HK-2 (cell line): ENCODE measurements around the gene BNIP1.

Experiments
- DNase-seq: peaks from one replicate; pipeline ENCODE4 v3.0.0-alpha.2; 2018; ENCODE audit not compliant: unreplicated experiment

Gene BNIP1

GRCh38 chr5:173165177-173166016, 21.1 kb downstream of the BNIP1 start:
- no peak for DNase-seq

- no peak for DNase-seq
Observed at GRCh38 chr5:173172166-173172565, 27.8 kb downstream of the BNIP1 start.

- no peak for DNase-seq
Observed at GRCh38 chr5:173175523-173175922, 31.2 kb downstream of the BNIP1 start.

GRCh38 chr5:173178369-173178910, 34.1 kb downstream of the BNIP1 start:
- no peak for DNase-seq

- no peak for DNase-seq
Observed at GRCh38 chr5:173180331-173180730, 36.0 kb downstream of the BNIP1 start.

- no peak for DNase-seq
Observed at GRCh38 chr5:173187054-173187743, 42.9 kb downstream of the BNIP1 start.

DNA sequence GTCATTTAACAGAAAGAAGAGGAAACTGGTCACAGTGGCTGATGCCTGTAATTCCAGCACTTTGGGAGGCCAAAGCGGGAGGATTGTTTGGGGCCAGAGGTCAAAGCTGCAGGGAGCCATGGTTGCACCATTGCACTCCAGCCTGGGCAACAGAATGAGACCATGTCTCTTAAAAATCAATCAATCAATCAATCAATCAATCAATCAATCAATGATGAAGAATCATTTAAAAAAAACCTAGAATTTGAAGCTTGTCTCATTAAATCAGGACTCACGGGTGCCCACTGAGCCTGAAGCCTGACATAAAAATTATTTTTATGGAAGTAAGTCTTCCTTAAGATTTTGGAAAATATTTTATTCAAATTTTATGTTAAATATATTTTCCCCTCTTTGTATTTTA, 43.9 kb downstream of the BNIP1 start:
- DNase-seq: no peak

DNA sequence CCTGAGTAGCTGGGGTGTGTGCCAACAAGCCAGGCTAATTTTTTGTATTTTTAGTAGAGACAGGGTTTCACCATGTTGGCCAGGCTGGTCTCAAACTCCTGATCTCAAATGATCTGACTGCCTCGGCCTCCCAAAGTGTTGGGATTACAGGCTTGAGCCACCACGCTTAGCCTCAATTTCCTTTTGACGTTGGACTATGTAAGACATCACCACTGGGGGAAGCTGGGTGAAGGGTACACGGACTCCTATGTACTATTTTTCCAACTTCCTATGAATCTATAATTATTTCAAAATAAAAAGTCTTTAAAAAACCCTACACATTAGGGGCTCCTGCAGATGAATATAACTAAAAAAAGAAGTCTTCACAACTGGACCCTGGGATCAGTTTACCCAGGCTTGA, 46.7 kb downstream of the BNIP1 start:
- DNase-seq: no peak

GRCh38 chr5:173191561-173191960, 47.2 kb downstream of the BNIP1 start:
- no peak for DNase-seq

DNA sequence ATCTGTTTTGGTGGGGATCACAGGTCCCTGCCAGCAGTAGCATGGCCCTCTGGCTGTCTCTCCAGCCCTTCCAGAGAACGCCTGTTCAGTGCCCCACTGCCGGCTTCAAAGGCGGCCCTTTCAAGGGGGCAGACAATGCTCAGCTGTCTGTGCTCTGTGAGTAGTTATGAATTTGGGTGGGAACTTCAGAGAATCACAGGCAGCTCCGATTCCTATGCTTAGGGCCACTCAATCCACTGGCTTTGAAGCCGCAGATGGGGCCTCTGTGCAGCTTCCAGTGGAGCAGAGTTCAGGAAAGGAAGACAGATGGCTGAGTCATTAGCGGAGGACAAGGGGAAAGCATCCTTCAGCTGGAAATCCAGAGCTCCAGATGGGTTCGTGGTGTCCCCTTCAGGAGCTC, 48.2 kb downstream of the BNIP1 start:
- DNase-seq: no peak

GRCh38 chr5:173196133-173196952, 52.0 kb downstream of the BNIP1 start:
- DNase-seq: no peak

DNA sequence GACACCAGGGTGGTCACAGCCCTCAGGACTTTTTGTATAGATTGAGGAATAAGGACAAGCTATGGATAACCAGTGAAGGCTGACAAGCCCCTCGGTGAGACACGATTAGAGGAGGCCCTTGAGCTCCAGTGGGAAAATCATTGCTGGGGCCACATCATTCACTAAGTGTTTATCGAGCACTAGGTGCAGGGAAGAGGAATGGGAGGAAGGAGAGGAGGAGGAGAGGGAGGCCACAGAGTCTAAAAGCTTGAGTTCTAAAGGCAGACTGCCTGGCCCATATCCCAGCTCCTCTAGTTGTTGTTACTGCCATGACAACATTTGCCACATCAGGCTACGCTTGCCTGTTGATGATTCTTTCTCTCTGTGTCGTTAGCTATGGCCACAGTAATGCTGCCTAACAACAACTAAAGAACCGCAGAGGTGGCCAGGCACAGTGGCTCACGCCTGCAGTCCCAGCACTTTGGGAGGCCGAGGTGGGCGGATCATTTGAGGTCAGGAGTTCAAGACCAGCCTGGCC, 53.1 kb downstream of the BNIP1 start:
- DNase-seq: no peak

DNA sequence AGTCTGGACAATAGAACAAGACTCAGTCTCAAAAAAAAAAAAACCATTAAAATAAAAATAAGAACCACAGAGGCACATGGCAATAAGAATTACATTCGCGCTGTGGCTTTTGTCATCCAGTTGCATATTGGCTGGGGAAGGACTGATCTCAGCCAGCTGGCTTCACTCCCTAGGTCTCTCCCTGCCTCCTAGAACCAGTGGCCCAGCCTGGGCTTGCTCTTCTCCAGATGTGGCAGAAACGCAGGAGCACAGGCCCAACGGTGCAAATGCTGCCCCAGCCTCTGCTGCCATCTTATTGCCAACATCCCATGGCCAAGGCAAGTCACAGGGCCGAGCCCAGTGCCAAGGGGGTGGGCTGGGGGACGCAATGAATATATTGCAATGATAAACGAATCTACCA, 53.7 kb downstream of the BNIP1 start:
- DNase-seq: no peak

DNA sequence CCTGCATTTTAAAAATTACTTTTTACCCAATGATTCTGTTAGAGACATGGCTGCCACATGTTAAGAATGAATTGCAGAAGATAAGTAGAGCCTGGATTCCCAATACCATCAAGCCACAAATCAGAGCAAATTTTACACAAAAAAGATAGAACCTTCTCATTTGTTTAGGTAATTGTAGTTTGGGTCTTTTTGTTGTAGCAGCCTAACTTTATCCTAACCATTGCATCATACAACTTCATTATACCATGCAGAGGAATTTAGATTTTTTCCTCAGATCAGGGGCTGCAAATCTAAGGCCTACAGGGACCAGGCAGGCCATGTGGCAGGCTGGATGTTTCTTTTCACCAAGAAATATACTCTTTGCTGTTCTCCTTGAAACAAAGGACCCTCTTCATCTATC, 56.0 kb downstream of the BNIP1 start:
- no peak for DNase-seq

DNA sequence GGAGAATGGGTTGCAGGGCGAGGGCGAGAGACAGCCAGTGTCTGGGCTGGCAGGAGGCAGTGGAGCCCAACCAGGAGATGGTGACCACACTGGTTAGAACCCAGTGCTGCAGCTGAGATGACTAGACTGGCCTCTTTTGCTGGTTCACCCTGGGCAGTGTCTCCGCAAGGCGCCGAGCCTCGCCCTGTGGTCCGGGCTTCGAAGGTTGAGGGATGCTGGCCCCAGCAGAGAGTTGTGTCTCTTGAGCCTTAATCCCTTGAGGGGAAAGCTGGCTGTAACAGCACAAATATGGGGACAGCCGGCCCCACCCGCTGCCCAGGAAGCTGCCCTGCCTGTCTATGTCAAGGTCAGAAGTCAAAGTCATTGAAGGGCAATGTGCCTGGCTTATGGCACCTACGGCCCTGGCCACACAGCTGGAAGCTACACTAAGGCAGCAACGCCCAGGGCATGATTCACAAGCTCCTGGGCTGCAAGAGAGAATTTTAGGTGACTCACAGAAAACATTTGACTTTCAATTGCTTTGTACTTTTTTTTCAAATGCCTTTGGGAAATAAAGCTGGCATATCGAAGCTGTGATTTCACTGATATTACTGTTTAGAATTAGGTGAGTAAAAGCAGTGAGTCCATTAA, 57.4 kb downstream of the BNIP1 start:
- peak; percentile 20 for DNase-seq

- DNase-seq: no peak
Observed at GRCh38 chr5:173202266-173202875, 58.0 kb downstream of the BNIP1 start.

GRCh38 chr5:173204185-173204979, 60.1 kb downstream of the BNIP1 start:
- DNase-seq: no peak

DNA sequence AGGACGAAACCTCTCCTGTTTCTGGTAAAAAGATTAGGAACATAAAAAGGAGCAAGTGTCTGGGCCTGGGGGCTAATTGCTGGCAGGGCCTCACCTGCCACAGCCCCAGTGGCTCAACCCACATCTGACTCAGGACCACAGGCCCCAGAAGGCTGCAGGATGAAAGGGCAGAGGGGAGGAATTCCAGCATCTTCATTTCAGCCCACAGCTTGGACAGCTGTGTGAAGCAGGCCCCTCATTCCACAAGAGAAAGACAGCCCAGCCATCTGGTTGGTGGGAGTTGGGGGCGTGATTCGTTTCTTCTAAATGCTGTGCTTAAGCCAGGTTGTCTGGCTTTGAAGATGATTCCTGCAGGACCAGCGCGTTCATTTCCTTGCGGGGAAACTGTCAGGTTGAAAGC, 61.6 kb downstream of the BNIP1 start:
- no peak for DNase-seq

DNA sequence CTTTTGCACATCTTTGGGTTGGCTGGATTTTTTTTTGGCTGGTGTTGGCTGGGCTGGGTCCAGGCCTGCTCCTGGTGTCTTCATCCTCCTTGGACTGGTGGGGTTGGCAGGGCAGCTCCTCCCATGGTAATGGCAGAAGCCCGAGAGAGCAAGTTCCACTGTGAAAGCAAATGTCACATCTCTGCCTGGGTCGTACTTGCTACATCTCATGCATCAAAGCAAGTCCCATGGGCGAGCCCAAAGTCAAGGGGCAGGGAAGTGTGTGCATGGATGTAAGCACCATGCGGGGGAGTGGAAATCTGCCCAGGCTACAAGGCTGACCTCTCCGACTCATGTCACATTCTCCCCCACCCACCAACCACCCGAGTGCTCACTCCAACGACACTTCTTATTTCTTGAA, 64.0 kb downstream of the BNIP1 start:
- DNase-seq: no peak

DNA sequence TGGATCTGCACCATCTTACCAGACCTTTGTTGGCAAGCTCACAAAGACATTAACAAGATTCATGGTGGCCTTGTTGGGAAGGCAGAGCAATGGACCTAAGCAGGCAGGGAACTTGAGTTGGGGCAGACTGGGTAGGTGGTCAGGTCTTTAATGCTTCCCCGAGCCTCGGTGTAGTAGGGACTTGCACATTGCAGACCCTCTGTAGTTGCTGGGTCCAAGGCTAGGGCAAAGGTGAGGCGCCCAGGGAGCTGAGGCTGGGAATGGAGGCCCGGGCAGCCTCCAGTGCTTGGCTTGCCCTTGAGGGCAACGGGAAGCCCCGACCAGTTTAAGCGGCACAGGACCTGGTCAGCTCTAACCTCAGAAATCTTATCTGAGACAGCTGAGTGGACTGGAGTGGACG, 66.5 kb downstream of the BNIP1 start:
- no peak for DNase-seq
